Prostate gland (tissue), 2 donors: ENCODE results near the gene CD8B2. TPM values are rescaled to one million over a fixed set of nuclear protein-coding genes. Genes with fewer than 3 reads are reported as not detected.

Experiments
- DNase-seq: peaks from one replicate; pipeline ENCODE4 v3.0.0-alpha.2; 2019; ENCODE audit warnings: low spot score
- H3K27ac ChIP-seq, 2 donors: fragments of 200-600 bp; sonication (generic); 2 replicates each; pipeline ENCODE4 v1.5.1; 2017 to 2019
- H3K27me3 ChIP-seq: fragments of 200-600 bp; sonication (generic); replicated peaks from 2 replicates; pipeline ENCODE4 v1.5.1; 2019; ENCODE audit not compliant: insufficient read depth
- H3K36me3 ChIP-seq, 2 donors: fragments of 200-600 bp; sonication (generic); 1 replicate in 1 of 2; 2 replicates in 1 of 2; pipeline versions ENCODE4 v1.5.1 to v1.8.1; 2017 to 2019
- H3K4me1 ChIP-seq: fragments of 200-600 bp; sonication (generic); replicated peaks from 2 replicates; pipeline ENCODE4 v1.5.1; 2019
- H3K4me3 ChIP-seq, 2 donors: fragments of 200-600 bp; sonication (generic); 2 replicates each; pipeline ENCODE4 v1.5.1; 2017 to 2019
- H3K9me3 ChIP-seq: fragments of 200-600 bp; sonication (generic); 2 replicates; pipeline ENCODE4 v1.5.1; 2017
- POLR2A ChIP-seq: fragments of 450-650 bp; IDR thresholded peaks from one replicate; pipeline ENCODE4 v1.6.1; 2016; ENCODE audit warnings: antibody characterized with exemption, mild to moderate bottlenecking
- POLR2AphosphoS5 ChIP-seq: sonication (generic); formaldehyde crosslinking; IDR thresholded peaks from one replicate; pipeline ENCODE4 v1.6.1; 2017; ENCODE audit warnings: antibody characterized with exemption
- WGBS: methylation state at CpG from one replicate; pipeline ENCODE4 v1.1.5; 2018; 5-methylcytosine and 5-hydroxymethylcytosine counted together
- intact Hi-C: fragments of 100-400 bp; cut with DNase I; formaldehyde crosslinking; loops from one replicate; pipeline ENCODE4 v1.14.2; 2022
- total RNA-seq, 2 donors: library from RNA; depleted of rRNA; stranded (reverse); fragments of >200 nt; gene quantifications; one replicate each; pipeline ENCODE4 v1.1.0, GENCODE V29; 2016
- TF ChIP-seq, protein P1 (sequence below), 4 experiments: fragments of 200-600 bp in 2 of 4; fragments of 450-650 bp in 2 of 4; sonication (generic) in 2 of 4; IDR thresholded peaks; 1 replicate in 3 of 4; 2 replicates in 1 of 4; pipeline ENCODE4 v1.5.1; 2016 to 2019; ENCODE audit warnings: antibody characterized with exemption in 4 of 4, mild to moderate bottlenecking in 2 of 4, moderate library complexity in 2 of 4

The CD8B2 gene
- total RNA-seq, 2 donors from 2014 or later: 0.55 to 1.2 TPM

DNA sequence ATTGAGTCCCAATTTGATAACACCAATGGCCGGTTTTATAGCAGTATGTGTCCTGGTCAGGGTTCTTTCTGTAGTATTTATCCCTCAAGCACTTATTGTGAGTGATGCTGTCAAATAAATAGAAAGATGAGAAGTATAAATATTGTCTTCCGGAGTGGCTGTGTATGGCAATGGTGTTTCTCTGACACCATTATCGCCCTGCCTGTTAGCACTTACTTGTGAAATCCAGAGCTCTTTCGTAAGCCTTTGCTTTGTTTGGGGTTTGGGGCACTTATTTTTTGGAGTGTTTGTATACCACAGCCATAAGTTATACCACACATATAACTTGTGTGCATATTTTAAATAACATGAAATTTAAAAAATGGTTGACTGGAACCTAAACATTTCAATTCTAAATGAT lies 29.3 kb downstream of the CD8B2 start:
- WGBS: 87% methylated on average over 4 of the region's 4 CpGs
- H3K36me3 ChIP-seq: no peaks in the 10 kb centered on the region
- H3K27ac ChIP-seq: no peak overlapping the region
- DNase-seq: no peak
- no peak overlapping the region for H3K4me3 ChIP-seq
- intact Hi-C loops: no loop called here
- no peaks in the 10 kb centered on the region for H3K9me3 ChIP-seq
- H3K4me1 ChIP-seq: no peaks in the 10 kb centered on the region
- TF ChIP-seq POLR2AphosphoS5 (no peak), POLR2A (no peak)
- TF ChIP-seq, protein P1, sequence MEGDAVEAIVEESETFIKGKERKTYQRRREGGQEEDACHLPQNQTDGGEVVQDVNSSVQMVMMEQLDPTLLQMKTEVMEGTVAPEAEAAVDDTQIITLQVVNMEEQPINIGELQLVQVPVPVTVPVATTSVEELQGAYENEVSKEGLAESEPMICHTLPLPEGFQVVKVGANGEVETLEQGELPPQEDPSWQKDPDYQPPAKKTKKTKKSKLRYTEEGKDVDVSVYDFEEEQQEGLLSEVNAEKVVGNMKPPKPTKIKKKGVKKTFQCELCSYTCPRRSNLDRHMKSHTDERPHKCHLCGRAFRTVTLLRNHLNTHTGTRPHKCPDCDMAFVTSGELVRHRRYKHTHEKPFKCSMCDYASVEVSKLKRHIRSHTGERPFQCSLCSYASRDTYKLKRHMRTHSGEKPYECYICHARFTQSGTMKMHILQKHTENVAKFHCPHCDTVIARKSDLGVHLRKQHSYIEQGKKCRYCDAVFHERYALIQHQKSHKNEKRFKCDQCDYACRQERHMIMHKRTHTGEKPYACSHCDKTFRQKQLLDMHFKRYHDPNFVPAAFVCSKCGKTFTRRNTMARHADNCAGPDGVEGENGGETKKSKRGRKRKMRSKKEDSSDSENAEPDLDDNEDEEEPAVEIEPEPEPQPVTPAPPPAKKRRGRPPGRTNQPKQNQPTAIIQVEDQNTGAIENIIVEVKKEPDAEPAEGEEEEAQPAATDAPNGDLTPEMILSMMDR (IDR thresholded peaks at IDR 0.05): no peak
- H3K27me3 ChIP-seq: no peaks in the 10 kb centered on the region

- Histone ChIP-seq H3K27me3 (no peaks in the 10 kb centered on the region), H3K27ac (no peak overlapping the region), H3K36me3 (no peaks in the 10 kb centered on the region), H3K9me3 (no peaks in the 10 kb centered on the region), H3K4me1 (no peaks in the 10 kb centered on the region), H3K4me3 (no peak overlapping the region)
- no peak for DNase-seq
- intact Hi-C loops: no loop called here
- TF ChIP-seq POLR2A: no peak
- TF ChIP-seq, protein P1 (IDR thresholded peaks at IDR 0.05): no peak
- WGBS: 89% methylated on average over 1 of the region's 1 CpG
These were observed 29.7 kb downstream of the CD8B2 start for GRCh38 chr2:106516864-106517263.

DNA sequence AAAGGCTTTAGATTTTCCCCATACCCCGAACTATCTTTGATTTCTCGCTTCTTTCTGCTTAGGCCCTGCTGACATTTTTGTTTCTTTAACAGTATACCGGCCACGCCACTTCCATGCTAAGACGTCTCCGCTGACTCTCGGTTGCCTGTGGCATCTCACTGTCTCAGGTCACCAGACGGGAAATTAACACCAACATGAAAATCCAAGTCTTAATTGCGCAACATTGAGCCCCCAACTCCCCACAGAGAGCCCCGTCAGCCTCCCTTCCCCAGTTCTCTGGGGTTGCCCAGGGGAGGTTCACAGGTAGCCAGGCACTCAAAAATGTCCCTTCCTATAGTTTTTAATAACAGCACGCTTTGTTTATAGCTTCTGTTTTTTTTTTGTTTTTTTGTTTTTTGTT lies 30.2 kb downstream of the CD8B2 start:
- no peak for DNase-seq
- WGBS: 92% methylated on average over 11 of the region's 11 CpGs
- H3K4me1 ChIP-seq: no peaks in the 10 kb centered on the region
- no peak overlapping the region for H3K27ac ChIP-seq
- no peak overlapping the region for H3K4me3 ChIP-seq
- intact Hi-C loops: no loop called here
- H3K27me3 ChIP-seq: no peaks in the 10 kb centered on the region
- TF ChIP-seq POLR2A (no peak), POLR2AphosphoS5 (no peak)
- TF ChIP-seq, protein P1 (IDR thresholded peaks at IDR 0.05): no peak
- H3K9me3 ChIP-seq: no peaks in the 10 kb centered on the region
- no peaks in the 10 kb centered on the region for H3K36me3 ChIP-seq

- intact Hi-C loops: no loop called here
- no peak overlapping the region for H3K4me3 ChIP-seq
- TF ChIP-seq POLR2AphosphoS5 (no peak), POLR2A (no peak)
- TF ChIP-seq, protein P1 (IDR thresholded peaks at IDR 0.05): no peak
- H3K27me3 ChIP-seq: no peaks in the 10 kb centered on the region
- 78% methylated on average over 5 of the region's 5 CpGs for WGBS
- DNase-seq: no peak
- no peaks in the 10 kb centered on the region for H3K9me3 ChIP-seq
- H3K27ac ChIP-seq: no peak overlapping the region
- H3K36me3 ChIP-seq: no peaks in the 10 kb centered on the region
- H3K4me1 ChIP-seq: no peaks in the 10 kb centered on the region
These were observed 32.6 kb downstream of the CD8B2 start for GRCh38 chr2:106519767-106520166.

- no peak for DNase-seq
- Histone ChIP-seq H3K4me3 (no peak overlapping the region), H3K36me3 (no peaks in the 10 kb centered on the region), H3K9me3 (no peaks in the 10 kb centered on the region), H3K27ac (no peak overlapping the region), H3K27me3 (no peaks in the 10 kb centered on the region), H3K4me1 (no peaks in the 10 kb centered on the region)
- intact Hi-C loops: no loop called here
- TF ChIP-seq POLR2AphosphoS5 (no peak), POLR2A (no peak)
- TF ChIP-seq, protein P1 (IDR thresholded peaks at IDR 0.05): no peak
- 77% methylated on average over 9 of the region's 9 CpGs for WGBS
These were observed 33.9 kb downstream of the CD8B2 start for GRCh38 chr2:106521016-106521415.
